Vagina (tissue), 2 donors: Measurements from ENCODE around the gene SLC9A2.

ENCODE experiments used
- CTCF ChIP-seq, 3 experiments: fragments of 450-650 bp in 2 of 3; fragments of 200-600 bp in 1 of 3; sonication (generic) in 1 of 3; IDR thresholded peaks; one replicate each; pipeline ENCODE4 v1.5.1; 2017 to 2019; ENCODE audit warnings: antibody characterized with exemption in 3 of 3, mild to moderate bottlenecking in 2 of 3, moderate library complexity in 2 of 3
- POLR2A ChIP-seq, 2 donors: fragments of 450-650 bp; IDR thresholded peaks; one replicate each; pipeline ENCODE4 v1.6.1; 2017; ENCODE audit warnings: antibody characterized with exemption in 2 of 2, mild to moderate bottlenecking in 2 of 2, moderate library complexity in 2 of 2

- TF ChIP-seq CTCF (IDR thresholded peaks at IDR 0.05) (no peak), POLR2A (IDR thresholded peaks at IDR 0.05) (no peak)
Observed at GRCh38 chr2:102736110-102736409, 116.7 kb downstream of the SLC9A2 start.
